Effector memory CD8-positive, alpha-beta T cell (primary cell): ENCODE measurements around the gene UQCRHL.
"Not testable (repeated sequence)": the region's sequence is repeated elsewhere in the genome, so short reads cannot be mapped to it uniquely, and the experiment has no call there.

Source experiments
- ATAC-seq: fragments of 150-1000 bp; cut with Tn5 transposase; replicated peaks from 2 replicates; pipeline ENCODE4 v1.10.0; 2021; ENCODE audit warnings: mild to moderate bottlenecking, moderate library complexity
- DNase-seq, 3 experiments: peaks; one replicate each; pipeline ENCODE4 v3.0.0; 2021
- H3K27ac Mint-ChIP-seq, 2 donors: one replicate each; pipeline ENCODE4 v1.8.0; 2022; ENCODE audit warnings: mild to moderate bottlenecking in 2 of 2, mixed read lengths in 2 of 2, moderate library complexity in 2 of 2
- H3K27me3 Mint-ChIP-seq, 2 donors: one replicate each; pipeline ENCODE4 v1.8.0; 2022; ENCODE audit warnings: mixed read lengths in 2 of 2
- H3K36me3 Mint-ChIP-seq: one replicate; pipeline ENCODE4 v1.8.0; 2022; ENCODE audit warnings: mild to moderate bottlenecking, moderate library complexity, mixed read lengths; ENCODE audit not compliant: insufficient read depth
- H3K4me1 Mint-ChIP-seq, 2 donors: one replicate each; pipeline ENCODE4 v1.8.0; 2022; ENCODE audit warnings: low read depth in 2 of 2, mixed read lengths in 2 of 2
- H3K4me3 Mint-ChIP-seq, 2 donors: one replicate each; pipeline ENCODE4 v1.8.0; 2022; ENCODE audit warnings: mild to moderate bottlenecking in 2 of 2, mixed read lengths in 2 of 2, moderate library complexity in 2 of 2
- H3K9me3 Mint-ChIP-seq, 2 donors: one replicate each; pipeline ENCODE4 v1.8.0; 2022; ENCODE audit warnings: mixed read lengths in 2 of 2

Gene UQCRHL

GRCh38 chr1:15828931-15829330 lies 21.5 kb upstream of the UQCRHL start:
- peaks cover 15% of the 10 kb centered on the region for H3K36me3 Mint-ChIP-seq
- not testable (repeated sequence) for H3K27ac Mint-ChIP-seq, DNase-seq, H3K27me3 Mint-ChIP-seq, H3K4me3 Mint-ChIP-seq, H3K9me3 Mint-ChIP-seq, ATAC-seq
- H3K4me1 Mint-ChIP-seq, result peaks cover 8 to 19% of the 10 kb centered on the region in 2 donors

DNA sequence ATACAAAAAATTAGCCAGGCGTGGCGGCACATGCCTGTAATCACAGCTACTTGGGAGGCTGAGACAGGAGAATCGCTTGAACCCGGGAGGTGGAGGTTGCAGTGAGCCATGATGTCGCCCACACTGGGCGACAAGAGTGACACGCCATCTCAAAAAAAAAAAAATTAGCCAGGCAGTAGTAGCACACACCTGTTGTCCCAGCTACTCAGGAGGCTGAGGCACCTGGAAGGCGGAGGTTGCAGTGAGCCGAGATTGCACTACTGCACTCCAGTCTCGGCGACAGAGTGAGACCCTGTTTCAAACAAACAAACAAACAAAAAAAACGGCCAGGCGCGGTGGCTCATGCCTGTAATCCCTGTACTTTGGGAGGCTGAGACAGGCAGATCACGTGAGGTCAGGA lies 20.1 kb upstream of the UQCRHL start:
- not testable (repeated sequence) for H3K27ac Mint-ChIP-seq, H3K27me3 Mint-ChIP-seq, H3K4me3 Mint-ChIP-seq, H3K9me3 Mint-ChIP-seq, ATAC-seq, H3K36me3 Mint-ChIP-seq, DNase-seq
- peaks cover 6 to 16% of the 10 kb centered on the region in 2 donors for H3K4me1 Mint-ChIP-seq

- ATAC-seq (no peak), DNase-seq (no peak)
- Mint-ChIP-seq H3K27me3 (no peaks in the 10 kb centered on the region), H3K4me1 (peaks cover 6 to 15% of the 10 kb centered on the region in 2 donors), H3K4me3 (no peak overlapping the region), H3K9me3 (no peaks in the 10 kb centered on the region), H3K27ac (no peak overlapping the region), H3K36me3 (peaks cover 4% of the 10 kb centered on the region)
Observed at GRCh38 chr1:15826810-15827507, 19.5 kb upstream of the UQCRHL start.

DNA sequence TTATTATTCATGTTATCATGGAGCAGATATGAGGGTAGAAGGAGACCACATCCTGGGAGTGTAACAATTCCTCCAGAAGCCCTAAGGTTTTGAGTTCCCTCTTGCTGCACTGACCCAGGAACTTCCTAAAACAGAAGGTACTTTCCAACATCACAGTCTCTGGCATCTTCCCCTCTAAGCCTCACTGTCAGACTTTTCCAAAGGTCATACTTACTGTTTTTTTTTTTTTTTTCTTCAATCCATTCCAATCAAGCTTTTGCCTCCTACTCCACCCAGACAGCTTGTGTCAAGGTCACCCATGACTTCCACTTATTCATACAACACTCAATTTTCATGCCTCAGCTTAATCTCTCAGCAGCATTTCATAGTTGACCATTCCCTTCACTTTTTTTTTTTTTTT lies 18.4 kb upstream of the UQCRHL start:
- Mint-ChIP-seq H3K9me3 (no peaks in the 10 kb centered on the region), H3K27ac (no peak overlapping the region), H3K27me3 (no peaks in the 10 kb centered on the region), H3K4me1 (peaks cover 3 to 9% of the 10 kb centered on the region in 2 donors), H3K4me3 (no peak overlapping the region), H3K36me3 (peaks cover 4% of the 10 kb centered on the region)
- ATAC-seq (no peak), DNase-seq (no peak)

DNA sequence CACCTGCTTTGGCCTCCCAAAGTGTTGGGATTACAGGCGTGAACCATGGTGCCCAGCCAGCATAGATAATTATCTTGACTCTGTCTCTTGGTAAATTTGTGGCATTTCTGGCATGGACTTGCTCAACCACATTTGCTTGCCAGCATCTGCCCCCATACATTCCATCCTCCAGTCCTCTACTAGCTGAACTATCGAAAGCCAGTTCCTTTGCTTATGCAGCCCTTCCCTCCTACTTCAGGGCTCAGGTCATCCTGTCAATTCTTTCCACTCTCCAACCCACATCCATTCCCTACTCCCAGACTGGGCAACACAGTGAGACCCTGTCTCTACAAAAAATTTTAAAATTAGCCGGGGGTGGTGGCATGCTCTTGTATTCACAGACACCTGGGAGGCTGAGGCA lies 13.0 kb upstream of the UQCRHL start:
- no peaks in the 10 kb centered on the region for H3K4me1 Mint-ChIP-seq
- no peak for ATAC-seq

GRCh38 chr1:15816674-15817073 lies 9.2 kb upstream of the UQCRHL start:
- H3K27ac Mint-ChIP-seq, result no peak overlapping the region
- H3K36me3 Mint-ChIP-seq, result no peaks in the 10 kb centered on the region
- no peaks in the 10 kb centered on the region for H3K4me1 Mint-ChIP-seq
- H3K4me3 Mint-ChIP-seq, result no peak overlapping the region
- ATAC-seq (no peak), DNase-seq (no peak)
- H3K27me3 Mint-ChIP-seq, result no peaks in the 10 kb centered on the region
- H3K9me3 Mint-ChIP-seq, result no peaks in the 10 kb centered on the region

More for the DNA sequence above, 13.0 kb upstream of the UQCRHL start:
- Mint-ChIP-seq H3K9me3 (no peaks in the 10 kb centered on the region), H3K36me3 (peaks cover 4% of the 10 kb centered on the region), H3K27ac (no peak overlapping the region), H3K4me3 (no peak overlapping the region), H3K27me3 (no peaks in the 10 kb centered on the region)
- no peak for DNase-seq

DNA sequence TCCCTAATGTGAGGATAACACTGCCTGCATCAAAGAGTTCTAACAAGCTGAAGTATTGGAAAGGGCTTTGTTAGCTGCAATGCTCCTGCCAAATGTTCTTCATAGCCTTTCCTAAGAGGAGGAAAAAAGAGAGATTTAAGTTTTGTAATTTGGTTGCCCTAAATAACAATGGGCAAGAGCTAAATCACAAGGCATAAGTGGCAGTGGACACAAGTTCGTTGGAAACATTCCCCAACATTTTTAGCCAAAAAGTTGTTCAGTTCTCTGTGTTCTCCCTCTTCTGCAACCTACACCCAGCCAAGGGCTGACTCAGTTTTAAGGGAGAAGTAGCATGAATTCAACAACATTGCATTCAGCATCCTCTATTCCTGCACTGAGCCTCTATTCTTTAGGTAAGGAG lies 2.6 kb upstream of the UQCRHL start:
- no peak for DNase-seq
- ATAC-seq, result no peak
- no peak overlapping the region for H3K4me3 Mint-ChIP-seq
- H3K4me1 Mint-ChIP-seq, result no peaks in the 10 kb centered on the region
- peaks cover 0 to 16% of the 10 kb centered on the region in 2 donors for H3K27me3 Mint-ChIP-seq
- H3K27ac Mint-ChIP-seq, result no peak overlapping the region
- peaks cover 3% of the 10 kb centered on the region for H3K36me3 Mint-ChIP-seq
- H3K9me3 Mint-ChIP-seq, result no peaks in the 10 kb centered on the region

- ATAC-seq, result no peak
- no peak overlapping the region for H3K4me3 Mint-ChIP-seq
- no peaks in the 10 kb centered on the region for H3K9me3 Mint-ChIP-seq
- DNase-seq, result no peak
- H3K4me1 Mint-ChIP-seq, result no peaks in the 10 kb centered on the region
- H3K27ac Mint-ChIP-seq, result no peak overlapping the region
- H3K36me3 Mint-ChIP-seq, result peaks cover 3% of the 10 kb centered on the region
- peaks cover 0 to 16% of the 10 kb centered on the region in 2 donors for H3K27me3 Mint-ChIP-seq
Observed at GRCh38 chr1:15808955-15809354, 1.5 kb upstream of the UQCRHL start.

GRCh38 chr1:15807121-15807520 lies 328 bp downstream of the UQCRHL start:
- Mint-ChIP-seq H3K9me3 (no peaks in the 10 kb centered on the region), H3K4me3 (no peak overlapping the region), H3K27me3 (peaks cover 6 to 21% of the 10 kb centered on the region in 2 donors), H3K4me1 (peaks cover 0 to 3% of the 10 kb centered on the region in 2 donors), H3K36me3 (peaks cover 3% of the 10 kb centered on the region), H3K27ac (no peak overlapping the region)
- ATAC-seq (no peak), DNase-seq (no peak)

DNA sequence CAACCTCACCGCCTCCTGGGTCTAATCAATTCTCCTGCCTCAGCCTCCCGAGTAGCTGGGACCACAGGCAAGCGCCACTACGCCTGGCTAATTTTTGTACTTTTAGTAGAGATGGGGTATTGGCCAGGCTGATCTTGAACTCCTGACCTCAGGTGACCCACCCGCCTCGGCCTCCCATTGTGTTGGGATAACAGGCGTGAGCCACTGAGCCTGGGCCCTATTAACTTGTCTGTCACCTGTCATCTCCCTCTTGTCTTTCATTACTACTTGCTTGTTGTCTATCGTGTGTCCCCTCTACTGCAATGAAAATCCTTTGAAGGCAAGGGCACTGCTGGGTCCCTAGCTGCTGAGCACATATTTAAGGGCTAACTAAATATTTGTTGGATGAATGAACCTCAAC lies 3.4 kb downstream of the UQCRHL start:
- peaks cover 20 to 41% of the 10 kb centered on the region in 2 donors for H3K27me3 Mint-ChIP-seq
- H3K27ac Mint-ChIP-seq, result no peak overlapping the region
- peaks cover 0 to 3% of the 10 kb centered on the region in 2 donors for H3K4me1 Mint-ChIP-seq
- DNase-seq, result no peak
- H3K36me3 Mint-ChIP-seq, result peaks cover 3% of the 10 kb centered on the region
- H3K4me3 Mint-ChIP-seq, result no peak overlapping the region
- ATAC-seq, result no peak
- no peaks in the 10 kb centered on the region for H3K9me3 Mint-ChIP-seq

- ATAC-seq (peak; percentile 32), DNase-seq (peak in 2 of 3 experiments; percentile 3 to 6)
- no peaks in the 10 kb centered on the region for H3K9me3 Mint-ChIP-seq
- H3K27me3 Mint-ChIP-seq, result peaks cover 20 to 43% of the 10 kb centered on the region in 2 donors
- peaks cover 3% of the 10 kb centered on the region for H3K36me3 Mint-ChIP-seq
- H3K27ac Mint-ChIP-seq, result no peak overlapping the region
- peaks cover 0 to 3% of the 10 kb centered on the region in 2 donors for H3K4me1 Mint-ChIP-seq
- no peak overlapping the region for H3K4me3 Mint-ChIP-seq
Observed at GRCh38 chr1:15803380-15803779, 4.1 kb downstream of the UQCRHL start.

DNA sequence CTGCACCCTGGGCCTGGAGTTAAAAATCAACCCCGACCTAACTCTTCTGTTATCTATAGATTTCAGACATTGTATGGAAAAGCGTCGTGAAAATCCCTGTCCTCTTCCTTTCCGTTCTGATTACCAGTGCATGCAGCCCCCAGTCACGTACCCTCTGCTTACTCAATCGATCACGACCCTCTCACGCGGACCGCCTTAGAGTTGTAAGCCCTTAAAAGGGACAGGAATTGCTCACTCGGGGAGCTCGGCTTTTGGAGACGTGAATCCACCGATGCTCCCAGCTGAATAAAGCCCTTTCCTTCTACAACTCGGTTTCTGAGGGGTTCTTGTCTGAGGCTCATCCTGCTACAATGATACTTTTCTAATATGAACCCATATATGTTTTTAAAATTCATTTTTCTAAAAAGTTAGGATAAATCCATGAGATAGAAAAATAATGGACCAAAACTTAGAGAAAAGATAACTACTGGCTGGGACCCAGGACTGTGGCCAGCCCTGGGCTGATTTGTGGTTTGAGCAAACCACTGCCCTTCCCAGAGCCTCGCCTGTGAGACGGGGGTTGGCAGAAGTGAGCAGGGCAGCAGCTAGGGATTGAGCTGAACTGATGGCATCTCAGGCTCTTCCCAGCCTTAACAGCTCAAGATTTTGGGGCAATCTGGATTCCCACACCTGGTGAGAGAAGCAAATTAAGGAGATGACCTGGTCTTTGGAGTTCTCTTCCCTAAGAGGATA lies 5.0 kb downstream of the UQCRHL start:
- peaks cover 3% of the 10 kb centered on the region for H3K36me3 Mint-ChIP-seq
- H3K27me3 Mint-ChIP-seq, result peaks cover 20 to 35% of the 10 kb centered on the region in 2 donors
- H3K27ac Mint-ChIP-seq, result peak overlapping the region in 1 of 2 donors; percentile 44
- DNase-seq (no peak), ATAC-seq (no peak)
- H3K4me3 Mint-ChIP-seq, result no peak overlapping the region
- H3K9me3 Mint-ChIP-seq, result no peaks in the 10 kb centered on the region
- H3K4me1 Mint-ChIP-seq, result peaks cover 0 to 3% of the 10 kb centered on the region in 2 donors

GRCh38 chr1:15799928-15800835 lies 7.3 kb downstream of the UQCRHL start:
- H3K36me3 Mint-ChIP-seq, result no peaks in the 10 kb centered on the region
- no peak for DNase-seq
- H3K27ac Mint-ChIP-seq, result no peak overlapping the region
- no peak for ATAC-seq
- H3K4me1 Mint-ChIP-seq, result peaks cover 0 to 3% of the 10 kb centered on the region in 2 donors
- peaks cover 25 to 33% of the 10 kb centered on the region in 2 donors for H3K27me3 Mint-ChIP-seq
- H3K4me3 Mint-ChIP-seq, result no peak overlapping the region
- H3K9me3 Mint-ChIP-seq, result no peaks in the 10 kb centered on the region
